ENCODE data around the gene SLF2.

The SLF2 gene

GRCh38 chr10:100960251-100960650, 47.5 kb downstream of the SLF2 start:
- Mint-ChIP-seq H3K4me3 (no peak overlapping the region), H3K27ac (no peak overlapping the region)

GRCh38 chr10:100962351-100963080, 49.8 kb downstream of the SLF2 start:
- peaks cover 40% of the 10 kb centered on the region for H3K36me3 Mint-ChIP-seq (ENCODE audit: low read depth)
- H3K4me1 Mint-ChIP-seq, result no peaks in the 10 kb centered on the region
- TF ChIP-seq CTCF (IDR thresholded peaks at IDR 0.05; ENCODE audit: unreplicated experiment in 3 of 3), result no peak
- H3K27ac Mint-ChIP-seq, result no peak overlapping the region
- H3K4me3 Mint-ChIP-seq, result no peak overlapping the region
- no peaks in the 10 kb centered on the region for H3K9me3 Mint-ChIP-seq
- no peaks in the 10 kb centered on the region for H3K27me3 Mint-ChIP-seq (ENCODE audit: low read depth)

More at GRCh38 chr10:100960251-100960650, 47.5 kb downstream of the SLF2 start:
- H3K9me3 Mint-ChIP-seq, result no peaks in the 10 kb centered on the region
- peaks cover 54% of the 10 kb centered on the region for H3K36me3 Mint-ChIP-seq (ENCODE audit: low read depth)
- no peaks in the 10 kb centered on the region for H3K27me3 Mint-ChIP-seq (ENCODE audit: low read depth)
- no peaks in the 10 kb centered on the region for H3K4me1 Mint-ChIP-seq
- TF ChIP-seq CTCF (IDR thresholded peaks at IDR 0.05; ENCODE audit: unreplicated experiment in 3 of 3), result no peak

GRCh38 chr10:100963826-100964225, 51.1 kb downstream of the SLF2 start:
- Mint-ChIP-seq H3K36me3 (ENCODE audit: low read depth) (peaks cover 35% of the 10 kb centered on the region), H3K4me3 (no peak overlapping the region), H3K27me3 (ENCODE audit: low read depth) (no peaks in the 10 kb centered on the region), H3K9me3 (no peaks in the 10 kb centered on the region), H3K27ac (no peak overlapping the region), H3K4me1 (peaks cover 6% of the 10 kb centered on the region)
- no peak for TF ChIP-seq CTCF (IDR thresholded peaks at IDR 0.05; ENCODE audit: unreplicated experiment in 3 of 3)

GRCh38 chr10:100965820-100966219, 53.1 kb downstream of the SLF2 start:
- H3K27ac Mint-ChIP-seq, result no peak overlapping the region
- H3K4me3 Mint-ChIP-seq, result no peak overlapping the region
- H3K4me1 Mint-ChIP-seq, result peaks cover 13% of the 10 kb centered on the region
- no peak for TF ChIP-seq CTCF (IDR thresholded peaks at IDR 0.05; ENCODE audit: unreplicated experiment in 3 of 3)
- no peaks in the 10 kb centered on the region for H3K27me3 Mint-ChIP-seq (ENCODE audit: low read depth)
- peaks cover 19% of the 10 kb centered on the region for H3K36me3 Mint-ChIP-seq (ENCODE audit: low read depth)
- H3K9me3 Mint-ChIP-seq, result no peaks in the 10 kb centered on the region

GRCh38 chr10:100966887-100967286, 54.1 kb downstream of the SLF2 start:
- Mint-ChIP-seq H3K27ac (no peak overlapping the region), H3K27me3 (ENCODE audit: low read depth) (no peaks in the 10 kb centered on the region), H3K4me3 (no peak overlapping the region), H3K4me1 (peaks cover 24% of the 10 kb centered on the region), H3K36me3 (ENCODE audit: low read depth) (peaks cover 16% of the 10 kb centered on the region), H3K9me3 (no peaks in the 10 kb centered on the region)
- no peak for TF ChIP-seq CTCF (IDR thresholded peaks at IDR 0.05; ENCODE audit: unreplicated experiment in 3 of 3)

- Mint-ChIP-seq H3K27ac (no peak overlapping the region), H3K36me3 (ENCODE audit: low read depth) (peaks cover 12% of the 10 kb centered on the region), H3K9me3 (no peaks in the 10 kb centered on the region), H3K4me1 (peaks cover 25% of the 10 kb centered on the region), H3K4me3 (no peak overlapping the region), H3K27me3 (ENCODE audit: low read depth) (no peaks in the 10 kb centered on the region)
- no peak for TF ChIP-seq CTCF (IDR thresholded peaks at IDR 0.05; ENCODE audit: unreplicated experiment in 3 of 3)
Observed at GRCh38 chr10:100967332-100967731, 54.6 kb downstream of the SLF2 start.
